Activated T-helper 1 cell treated with anti-CD3 and anti-CD28 coated beads, Interleukin-12 subunit alpha, Interleukin-12 subunit beta, Interleukin-2, Interleukin-4 antibody, amounts not matched to agents 30 ng/mL and 10 ng/mL and 1 ng/mL, durations not matched to agents 14 hours and 24 hours and 36 hours (primary cell): ENCODE measurements around the gene NECAB2. TPM values are rescaled to one million over a fixed set of nuclear protein-coding genes. Genes with fewer than 3 reads are reported as not detected.

ENCODE experiments used
- DNase-seq: peaks from one replicate; pipeline ENCODE4 v3.0.0; 2021; ENCODE audit warnings: low spot score
- H3K27ac Mint-ChIP-seq: one replicate; pipeline ENCODE4 v1.8.0; 2021; ENCODE audit warnings: mild to moderate bottlenecking, mixed read lengths
- H3K27me3 Mint-ChIP-seq: one replicate; pipeline ENCODE4 v1.8.0; 2022; ENCODE audit warnings: mild to moderate bottlenecking, moderate library complexity, mixed read lengths; ENCODE audit not compliant: insufficient read depth
- H3K36me3 Mint-ChIP-seq: one replicate; pipeline ENCODE4 v1.8.0; 2021; ENCODE audit warnings: low read depth, mixed read lengths
- H3K4me1 Mint-ChIP-seq: one replicate; pipeline ENCODE4 v1.8.0; 2021; ENCODE audit warnings: low read depth, mixed read lengths
- H3K4me3 Mint-ChIP-seq: one replicate; pipeline ENCODE4 v1.8.0; 2021; ENCODE audit warnings: mild to moderate bottlenecking, moderate library complexity, mixed read lengths
- H3K9me3 Mint-ChIP-seq: one replicate; pipeline ENCODE4 v1.8.0; 2021; ENCODE audit warnings: mixed read lengths
- intact Hi-C: fragments of 100-400 bp; cut with micrococcal nuclease; formaldehyde crosslinking; loops from one replicate; pipeline ENCODE4 v1.15.1; 2024
- total RNA-seq: library from RNA; stranded (reverse); gene quantifications from 2 replicates; pipeline ENCODE4 v1.2.3, GENCODE V29; 2022

Gene NECAB2
- total RNA-seq, 1 donor from 2014 or later = not detected

DNA sequence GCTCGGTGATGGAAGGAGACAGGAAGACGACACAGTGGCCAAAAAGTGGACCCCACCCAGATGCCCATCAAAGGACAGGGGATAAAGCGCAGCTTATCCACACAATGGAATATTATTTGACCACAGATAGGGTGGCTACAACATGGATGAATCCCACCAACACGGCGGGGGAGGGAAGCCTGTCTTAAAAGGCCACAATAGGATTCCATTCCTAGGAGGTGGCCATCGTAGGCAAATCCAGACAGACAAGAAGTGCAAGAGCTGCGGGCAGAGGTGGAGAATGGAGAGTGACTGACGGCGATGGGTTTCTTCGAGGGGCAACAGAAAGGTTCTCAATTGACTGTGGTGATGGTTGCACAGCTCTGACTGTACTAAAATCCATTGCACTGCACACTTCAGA lies 58.6 kb downstream of the NECAB2 start:
- Mint-ChIP-seq H3K27ac (no peak overlapping the region), H3K4me3 (no peak overlapping the region), H3K9me3 (peaks cover 4% of the 10 kb centered on the region), H3K27me3 (peaks cover 11% of the 10 kb centered on the region), H3K4me1 (peaks cover 24% of the 10 kb centered on the region), H3K36me3 (no peaks in the 10 kb centered on the region)
- intact Hi-C loops = no loop called here
- DNase-seq = no peak

DNA sequence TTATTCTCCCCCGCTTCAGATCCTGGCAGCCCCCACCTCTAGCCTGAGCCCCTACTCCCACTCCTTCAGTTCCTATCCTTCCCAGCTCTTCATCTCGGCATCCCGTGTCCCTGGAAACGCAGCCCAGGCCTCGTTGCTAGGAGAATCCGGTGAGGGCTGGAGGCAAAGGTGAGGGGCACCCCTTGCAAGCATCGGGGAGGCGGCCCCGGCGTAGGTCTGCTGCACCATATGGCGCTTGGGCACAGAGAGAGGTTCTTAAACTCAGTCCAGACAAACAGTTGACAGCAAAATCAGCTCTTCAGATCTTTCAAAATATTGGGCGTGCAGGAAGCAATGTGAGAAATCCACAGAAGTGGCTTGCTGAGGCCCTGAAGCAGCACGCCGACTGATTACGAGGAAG lies 59.6 kb downstream of the NECAB2 start:
- Mint-ChIP-seq H3K9me3 (no peaks in the 10 kb centered on the region), H3K27me3 (peaks cover 10% of the 10 kb centered on the region), H3K27ac (no peak overlapping the region), H3K36me3 (no peaks in the 10 kb centered on the region), H3K4me1 (peaks cover 24% of the 10 kb centered on the region), H3K4me3 (no peak overlapping the region)
- no peak for DNase-seq
- intact Hi-C loops = no loop called here

DNA sequence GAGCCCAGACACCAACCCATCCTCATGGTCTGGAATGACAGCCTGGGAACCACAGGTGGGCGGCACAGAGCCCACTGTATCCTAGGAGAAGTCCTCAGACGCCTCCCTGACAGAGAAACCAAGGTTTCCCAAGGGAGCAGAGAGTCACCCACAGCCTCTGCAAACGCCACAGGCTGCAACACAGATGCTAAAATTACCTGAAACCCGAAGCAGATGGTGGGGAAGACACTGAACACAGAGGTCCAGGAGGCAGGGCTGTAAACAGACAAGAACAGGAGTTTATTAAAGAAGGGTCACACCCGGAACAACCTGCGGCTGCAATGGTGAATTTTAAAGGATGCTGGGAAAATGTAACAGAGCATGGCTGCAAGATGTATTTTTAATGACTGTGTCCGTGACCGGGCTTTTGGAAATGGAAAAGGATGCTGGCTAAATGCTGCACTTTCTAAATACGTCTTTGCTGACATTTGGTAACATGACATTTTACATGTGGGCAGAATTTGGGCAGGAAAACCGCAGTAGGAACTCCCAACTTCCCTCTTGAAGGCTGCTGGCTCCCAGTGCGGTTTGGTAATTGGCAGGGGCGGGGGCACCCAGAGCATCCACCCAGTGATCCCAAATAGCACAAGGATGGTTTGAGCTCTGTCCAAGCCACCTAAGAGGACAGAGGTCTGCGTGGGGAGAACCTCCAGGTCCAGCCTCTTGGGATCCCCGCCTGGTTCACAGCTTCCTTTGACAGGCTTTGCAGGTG lies 61.4 kb downstream of the NECAB2 start:
- Mint-ChIP-seq H3K4me3 (no peak overlapping the region), H3K4me1 (peaks cover 24% of the 10 kb centered on the region), H3K36me3 (no peaks in the 10 kb centered on the region), H3K9me3 (no peaks in the 10 kb centered on the region), H3K27me3 (peaks cover 5% of the 10 kb centered on the region), H3K27ac (no peak overlapping the region)
- intact Hi-C loops = no loop called here
- no peak for DNase-seq

DNA sequence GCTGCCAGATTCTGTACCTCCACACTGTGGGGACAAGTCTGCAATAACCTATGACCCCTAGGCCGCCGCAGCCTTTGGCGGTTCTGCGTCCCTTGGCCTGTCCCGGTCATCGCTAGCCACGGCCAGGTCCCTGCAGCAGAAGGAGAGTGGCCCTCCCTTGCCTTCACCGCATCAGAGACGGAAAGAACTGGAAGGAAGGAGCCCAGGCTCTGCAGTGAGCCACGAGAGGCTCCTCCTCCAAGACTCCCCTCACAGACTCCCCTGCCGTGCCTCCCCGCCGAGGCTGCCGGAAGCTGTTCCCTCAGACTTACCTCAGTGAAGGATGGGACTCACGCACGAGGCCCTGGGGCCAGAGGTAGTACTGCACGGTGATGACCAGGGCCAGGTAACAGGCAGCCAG lies 63.5 kb downstream of the NECAB2 start:
- peaks cover 14% of the 10 kb centered on the region for H3K9me3 Mint-ChIP-seq
- no peak overlapping the region for H3K4me3 Mint-ChIP-seq
- intact Hi-C loops = no loop called here
- H3K4me1 Mint-ChIP-seq = peaks cover 24% of the 10 kb centered on the region
- no peaks in the 10 kb centered on the region for H3K36me3 Mint-ChIP-seq
- H3K27me3 Mint-ChIP-seq = peaks cover 5% of the 10 kb centered on the region
- H3K27ac Mint-ChIP-seq = no peak overlapping the region
- no peak for DNase-seq

DNA sequence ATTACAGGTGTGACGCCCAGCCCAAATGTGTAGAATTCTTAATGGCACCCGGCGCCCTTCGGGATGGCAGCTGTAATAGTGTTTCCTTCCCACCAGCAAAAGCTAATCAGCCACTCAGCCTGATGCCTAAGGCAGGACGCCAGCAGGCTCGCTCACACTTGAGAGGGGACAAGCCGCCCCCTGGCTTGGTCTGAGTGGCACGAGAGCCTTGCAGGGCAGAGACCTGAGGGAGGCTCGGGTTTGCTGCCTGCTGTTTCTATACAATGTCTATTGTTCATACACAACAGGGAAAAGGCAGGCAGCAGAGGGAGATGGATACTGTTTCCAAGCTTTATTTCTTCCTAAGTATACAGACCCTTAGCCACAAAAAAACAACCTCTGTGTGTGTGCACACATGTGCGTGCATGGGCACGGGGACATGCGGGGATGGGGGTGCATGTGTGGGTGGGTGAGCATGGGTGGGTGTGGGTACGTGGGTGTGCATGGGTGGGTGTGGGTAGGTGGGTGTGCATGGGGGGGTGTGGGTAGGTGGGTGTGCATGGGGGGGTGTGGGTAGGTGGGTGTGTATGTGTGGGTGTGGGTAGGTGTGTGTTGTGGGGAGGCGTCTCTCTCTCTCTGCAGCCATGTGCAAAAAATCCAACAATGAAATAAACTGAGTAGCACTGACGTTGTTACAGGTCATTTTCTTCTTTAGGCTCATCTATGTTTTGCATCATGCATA lies 64.6 kb downstream of the NECAB2 start:
- peaks cover 23% of the 10 kb centered on the region for H3K4me1 Mint-ChIP-seq

DNA sequence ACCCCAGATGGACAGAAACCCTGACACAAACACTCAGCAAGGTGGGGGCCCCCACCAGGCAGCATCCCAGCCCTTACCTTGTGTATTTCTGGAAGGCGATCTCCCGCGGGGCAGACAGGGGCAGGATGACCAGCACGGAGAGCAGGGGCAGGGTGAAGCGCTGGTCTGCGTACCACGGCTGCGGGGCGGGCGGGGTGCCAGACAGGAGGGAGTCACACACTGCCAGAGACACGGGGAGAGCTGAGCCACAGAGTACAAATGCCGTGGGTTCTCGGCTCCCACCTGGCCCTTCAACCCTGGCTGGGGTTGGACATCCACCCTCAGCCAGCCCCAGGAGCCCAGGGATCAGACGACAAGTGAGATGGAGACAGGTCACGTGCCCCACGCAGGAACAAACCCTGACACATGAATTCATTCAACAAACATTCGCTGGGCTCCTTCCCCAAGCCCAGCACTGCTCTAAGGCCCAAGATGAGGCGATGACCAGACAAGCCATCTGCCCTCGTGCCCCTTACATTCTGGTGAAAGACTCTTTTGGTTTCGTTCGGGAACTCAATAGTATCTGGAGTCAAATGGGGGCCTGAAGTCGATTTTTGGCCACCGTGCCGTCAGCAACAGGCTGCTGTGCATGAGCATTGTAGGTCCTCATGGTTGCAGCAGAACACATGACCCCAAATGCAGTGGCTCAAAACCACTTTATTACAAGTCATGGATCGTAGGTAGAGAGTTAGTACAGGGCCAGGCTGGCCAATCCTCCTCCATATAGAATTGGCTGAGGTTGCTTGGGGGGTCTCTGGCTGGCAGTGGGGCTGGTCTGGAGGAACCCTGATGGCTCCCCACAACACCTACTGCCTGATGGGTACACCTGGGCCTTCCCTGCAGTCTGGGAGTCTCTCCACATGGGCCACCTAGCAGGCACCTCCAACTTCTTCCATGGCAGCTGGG lies 65.5 kb downstream of the NECAB2 start:
- Mint-ChIP-seq H3K27me3 (peaks cover 5% of the 10 kb centered on the region), H3K36me3 (no peaks in the 10 kb centered on the region)
- intact Hi-C loops = no loop called here

More for the DNA sequence above, 64.6 kb downstream of the NECAB2 start:
- intact Hi-C loops = no loop called here
- Mint-ChIP-seq H3K27ac (no peak overlapping the region), H3K4me3 (no peak overlapping the region), H3K9me3 (peaks cover 14% of the 10 kb centered on the region), H3K27me3 (peaks cover 5% of the 10 kb centered on the region), H3K36me3 (no peaks in the 10 kb centered on the region)
- no peak for DNase-seq

DNA sequence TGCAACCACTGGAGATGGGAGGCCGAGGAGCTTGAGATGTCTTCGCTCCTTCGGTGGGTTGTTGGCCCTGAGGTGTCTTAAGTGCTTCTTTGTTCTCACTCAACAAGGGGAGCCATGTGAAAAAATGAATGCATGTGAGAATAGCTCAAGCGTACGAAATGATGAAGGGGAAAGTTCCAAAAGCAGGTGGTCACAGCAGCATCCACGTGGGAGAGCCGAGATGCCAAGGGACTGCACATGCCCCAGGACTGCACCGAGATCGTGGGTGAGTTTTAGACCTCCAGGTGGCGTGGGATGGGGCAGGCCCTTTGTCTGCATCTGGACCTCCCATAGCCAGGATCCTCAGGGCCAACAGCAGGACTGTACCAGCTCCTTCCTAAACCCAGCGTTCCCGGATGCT lies 66.5 kb downstream of the NECAB2 start:
- Mint-ChIP-seq H3K9me3 (peaks cover 14% of the 10 kb centered on the region), H3K4me1 (peaks cover 11% of the 10 kb centered on the region), H3K4me3 (no peak overlapping the region), H3K36me3 (no peaks in the 10 kb centered on the region), H3K27ac (no peak overlapping the region), H3K27me3 (peaks cover 8% of the 10 kb centered on the region)
- no peak for DNase-seq
- intact Hi-C loops = no loop called here

More for the DNA sequence above, 65.5 kb downstream of the NECAB2 start:
- Mint-ChIP-seq H3K4me1 (peaks cover 19% of the 10 kb centered on the region), H3K27ac (no peak overlapping the region), H3K4me3 (no peak overlapping the region), H3K9me3 (peaks cover 14% of the 10 kb centered on the region)
- no peak for DNase-seq

DNA sequence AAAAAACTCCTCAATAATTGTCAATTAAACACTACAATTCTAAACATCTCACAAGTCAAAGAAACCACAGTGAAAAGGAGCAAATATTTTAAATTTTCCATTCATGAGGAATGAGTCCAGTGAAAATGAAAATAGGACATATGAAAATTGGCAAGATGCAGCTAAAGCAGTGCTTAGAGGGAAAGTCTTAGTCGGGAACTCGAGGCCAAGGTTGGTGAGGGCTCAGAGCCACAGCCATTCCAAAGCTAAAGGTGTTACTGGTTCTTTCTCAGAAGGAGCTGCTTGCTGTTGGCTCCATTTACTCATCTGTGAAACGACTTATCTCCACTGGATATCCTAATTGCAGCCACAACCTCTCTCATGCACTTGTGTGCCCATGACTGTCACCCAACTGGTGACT lies 68.1 kb downstream of the NECAB2 start:
- Mint-ChIP-seq H3K36me3 (no peaks in the 10 kb centered on the region), H3K27ac (no peak overlapping the region), H3K4me1 (no peaks in the 10 kb centered on the region), H3K9me3 (peaks cover 14% of the 10 kb centered on the region), H3K4me3 (no peak overlapping the region), H3K27me3 (peaks cover 3% of the 10 kb centered on the region)
- no peak for DNase-seq
- intact Hi-C loops = no loop called here

DNA sequence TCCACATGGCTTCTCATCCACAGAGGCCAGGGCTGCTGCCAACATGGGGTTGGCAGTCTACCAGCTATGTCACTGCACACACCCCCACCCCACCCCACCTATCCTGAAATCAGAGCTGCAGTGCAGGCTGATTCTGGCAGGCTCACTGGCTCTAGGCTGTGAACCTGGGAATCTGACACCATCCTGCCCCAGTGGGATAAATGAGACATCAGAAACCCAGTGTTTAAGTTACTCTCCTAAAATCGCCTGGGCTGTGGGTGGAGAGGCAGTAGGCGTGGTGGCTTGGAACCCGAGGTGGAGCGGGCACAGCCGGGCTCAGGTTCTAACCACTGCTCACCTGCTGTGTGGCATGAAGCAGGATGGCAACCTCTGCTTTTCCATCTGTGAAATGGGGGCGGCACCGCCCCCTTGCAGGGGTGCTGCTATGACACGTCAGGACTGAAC lies 69.0 kb downstream of the NECAB2 start:
- H3K36me3 Mint-ChIP-seq = no peaks in the 10 kb centered on the region
- peaks cover 14% of the 10 kb centered on the region for H3K9me3 Mint-ChIP-seq
- intact Hi-C loops = no loop called here
- no peaks in the 10 kb centered on the region for H3K4me1 Mint-ChIP-seq
- H3K4me3 Mint-ChIP-seq = no peak overlapping the region
- H3K27ac Mint-ChIP-seq = no peak overlapping the region
- peaks cover 3% of the 10 kb centered on the region for H3K27me3 Mint-ChIP-seq
- no peak for DNase-seq

DNA sequence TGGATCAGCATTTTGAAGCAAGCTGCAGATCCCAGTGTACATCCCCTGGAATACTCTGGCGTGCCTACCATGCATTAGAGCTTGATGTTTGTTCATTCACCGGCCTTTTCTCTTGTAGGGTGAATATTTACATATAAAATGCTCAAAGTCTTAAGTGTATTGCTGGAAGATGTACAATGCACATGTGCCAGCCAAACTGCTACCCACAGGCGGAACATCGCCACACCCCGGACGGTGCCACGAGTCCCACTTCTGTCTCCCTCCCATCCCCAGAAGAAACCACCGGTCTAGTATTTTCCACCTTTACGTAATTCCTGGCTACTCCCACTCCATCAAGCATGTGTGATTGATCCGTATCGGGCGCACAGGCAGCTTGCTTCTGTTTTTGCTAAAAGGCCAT lies 70.4 kb downstream of the NECAB2 start:
- no peak overlapping the region for H3K4me3 Mint-ChIP-seq
- no peaks in the 10 kb centered on the region for H3K4me1 Mint-ChIP-seq

DNA sequence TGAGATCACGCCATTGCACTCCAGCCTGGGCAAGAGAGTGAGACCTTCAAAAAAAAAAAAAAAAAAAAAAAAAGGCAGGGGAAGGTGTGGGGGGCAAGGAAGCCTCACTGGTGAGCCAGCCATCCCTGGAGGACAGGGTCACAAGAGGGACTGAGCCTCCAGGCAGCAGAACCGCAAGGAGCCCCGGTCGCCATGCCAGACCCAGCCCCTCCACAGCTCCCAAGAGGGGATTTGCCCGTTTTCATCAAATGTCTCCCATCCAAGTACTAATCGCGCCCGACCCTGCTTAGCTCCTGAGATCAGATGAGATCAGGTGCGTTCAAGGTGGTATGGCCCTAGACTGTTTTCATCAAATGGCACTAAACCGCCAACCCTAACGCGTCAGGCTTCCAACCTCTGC lies 71.7 kb downstream of the NECAB2 start:
- no peak for DNase-seq
- intact Hi-C loops = no loop called here
- H3K27me3 Mint-ChIP-seq = peaks cover 15% of the 10 kb centered on the region
- H3K4me3 Mint-ChIP-seq = no peak overlapping the region
- H3K9me3 Mint-ChIP-seq = peaks cover 14% of the 10 kb centered on the region
- H3K36me3 Mint-ChIP-seq = no peaks in the 10 kb centered on the region
- no peak overlapping the region for H3K27ac Mint-ChIP-seq
- no peaks in the 10 kb centered on the region for H3K4me1 Mint-ChIP-seq

More for the DNA sequence above, 70.4 kb downstream of the NECAB2 start:
- Mint-ChIP-seq H3K27ac (no peak overlapping the region), H3K27me3 (peaks cover 6% of the 10 kb centered on the region), H3K36me3 (no peaks in the 10 kb centered on the region), H3K9me3 (peaks cover 14% of the 10 kb centered on the region)
- no peak for DNase-seq
- intact Hi-C loops = no loop called here

DNA sequence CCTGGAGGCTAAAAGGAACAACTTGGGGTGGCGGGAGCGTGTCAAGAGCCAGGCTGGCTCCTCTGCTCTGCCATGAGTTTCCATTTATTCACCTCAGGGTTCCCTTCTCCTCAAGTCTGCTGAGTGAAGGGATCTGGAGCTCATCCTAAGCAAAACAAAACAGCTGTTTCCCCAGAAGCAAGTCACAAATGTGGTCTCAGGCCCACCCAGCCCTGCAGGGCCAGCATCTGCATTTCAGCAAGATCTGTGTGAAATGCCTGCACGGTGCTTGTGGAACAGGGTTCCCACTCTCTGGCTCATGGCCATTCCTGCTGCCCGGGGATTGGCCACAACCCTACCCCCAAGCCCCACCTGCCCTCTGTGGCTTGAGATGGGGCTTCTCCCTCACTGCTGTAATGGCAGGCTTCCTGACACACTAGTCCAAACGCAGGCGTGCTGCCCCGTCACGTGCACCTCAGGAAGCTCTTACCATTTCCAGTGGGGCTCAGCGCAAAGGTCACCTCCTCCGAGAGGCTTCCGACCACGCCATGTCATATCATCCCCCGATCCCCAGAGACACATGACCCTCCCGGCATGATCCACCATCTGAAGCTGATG lies 72.3 kb downstream of the NECAB2 start:
- Mint-ChIP-seq H3K27me3 (peaks cover 15% of the 10 kb centered on the region), H3K4me3 (no peak overlapping the region)
- intact Hi-C loops = no loop called here

More for the DNA sequence above, 72.3 kb downstream of the NECAB2 start:
- no peaks in the 10 kb centered on the region for H3K36me3 Mint-ChIP-seq
- no peak for DNase-seq
- H3K9me3 Mint-ChIP-seq = peaks cover 12% of the 10 kb centered on the region
- H3K4me1 Mint-ChIP-seq = no peaks in the 10 kb centered on the region
- H3K27ac Mint-ChIP-seq = no peak overlapping the region
